Esophagus muscularis mucosa (tissue), 4 donors: ENCODE results near the gene ZNF441. TPM values are rescaled to one million over a fixed set of nuclear protein-coding genes. Genes with fewer than 3 reads are reported as not detected.

ENCODE experiments used
- DNase-seq: peaks from one replicate; pipeline ENCODE4 v3.0.0-alpha.2; 2017; ENCODE audit errors: extremely low spot score
- H3K27ac ChIP-seq, 4 donors: fragments of 200-600 bp; sonication (generic); replicated peaks in 1 of 4; 1 replicate in 3 of 4; 2 replicates in 1 of 4; pipeline ENCODE4 v1.5.1; 2016 to 2019; ENCODE audit warnings: mild to moderate bottlenecking in 1 of 4
- H3K27me3 ChIP-seq, 4 donors: fragments of 200-600 bp; sonication (generic); one replicate each; pipeline versions ENCODE4 v1.5.1 to v1.6.0; 2016 to 2019
- H3K36me3 ChIP-seq, 4 donors: fragments of 200-600 bp; sonication (generic); one replicate each; pipeline ENCODE4 v1.5.1; 2016 to 2019
- H3K4me1 ChIP-seq, 4 donors: fragments of 200-600 bp; sonication (generic); one replicate each; pipeline ENCODE4 v1.5.1; 2016 to 2019
- H3K4me3 ChIP-seq, 4 donors: fragments of 200-600 bp; sonication (generic); 1 replicate in 2 of 4; 2 replicates in 2 of 4; pipeline ENCODE4 v1.5.1; 2016 to 2019; ENCODE audit warnings: mild to moderate bottlenecking in 4 of 4, moderate library complexity in 1 of 4
- H3K9me3 ChIP-seq, 4 donors: fragments of 200-600 bp; sonication (generic); 1 replicate in 3 of 4; 2 replicates in 1 of 4; pipeline ENCODE4 v1.5.1; 2016 to 2019
- EP300 ChIP-seq: sonication (generic); formaldehyde crosslinking; IDR thresholded peaks from one replicate; pipeline ENCODE4 v1.6.1; 2017; ENCODE audit warnings: antibody characterized with exemption
- POLR2A ChIP-seq: fragments of 450-650 bp; IDR thresholded peaks from one replicate; pipeline ENCODE4 v1.6.1; 2017; ENCODE audit warnings: antibody characterized with exemption, moderate library complexity, mild to moderate bottlenecking, low read depth
- POLR2AphosphoS5 ChIP-seq, 2 donors: sonication (generic); formaldehyde crosslinking; IDR thresholded peaks; one replicate each; pipeline ENCODE4 v1.6.1; 2017; ENCODE audit warnings: antibody characterized with exemption in 2 of 2
- WGBS: methylation state at CpG from one replicate; pipeline ENCODE4 v1.1.5; 2018; 5-methylcytosine and 5-hydroxymethylcytosine counted together
- intact Hi-C: fragments of 100-400 bp; cut with DNase I; formaldehyde crosslinking; loops from one replicate; pipeline ENCODE4 v1.15.1; 2023
- total RNA-seq, 4 donors: library from RNA; depleted of rRNA; stranded (reverse); fragments of >200 nt; gene quantifications; one replicate each; pipeline versions ENCODE4 v1.1.0 to v1.2.1, GENCODE V29; 2016
- TF ChIP-seq, protein P1 (sequence below), 3 experiments: fragments of 200-600 bp in 2 of 3; fragments of 450-650 bp in 1 of 3; sonication (generic) in 2 of 3; IDR thresholded peaks; one replicate each; pipeline ENCODE4 v1.5.1; 2017 to 2019; ENCODE audit warnings: antibody characterized with exemption in 3 of 3, mild to moderate bottlenecking in 2 of 3, moderate library complexity in 1 of 3

The ZNF441 gene
- total RNA-seq, 4 donors from 2014 or later: 5.6 to 7.9 (median 6.5) TPM

DNA sequence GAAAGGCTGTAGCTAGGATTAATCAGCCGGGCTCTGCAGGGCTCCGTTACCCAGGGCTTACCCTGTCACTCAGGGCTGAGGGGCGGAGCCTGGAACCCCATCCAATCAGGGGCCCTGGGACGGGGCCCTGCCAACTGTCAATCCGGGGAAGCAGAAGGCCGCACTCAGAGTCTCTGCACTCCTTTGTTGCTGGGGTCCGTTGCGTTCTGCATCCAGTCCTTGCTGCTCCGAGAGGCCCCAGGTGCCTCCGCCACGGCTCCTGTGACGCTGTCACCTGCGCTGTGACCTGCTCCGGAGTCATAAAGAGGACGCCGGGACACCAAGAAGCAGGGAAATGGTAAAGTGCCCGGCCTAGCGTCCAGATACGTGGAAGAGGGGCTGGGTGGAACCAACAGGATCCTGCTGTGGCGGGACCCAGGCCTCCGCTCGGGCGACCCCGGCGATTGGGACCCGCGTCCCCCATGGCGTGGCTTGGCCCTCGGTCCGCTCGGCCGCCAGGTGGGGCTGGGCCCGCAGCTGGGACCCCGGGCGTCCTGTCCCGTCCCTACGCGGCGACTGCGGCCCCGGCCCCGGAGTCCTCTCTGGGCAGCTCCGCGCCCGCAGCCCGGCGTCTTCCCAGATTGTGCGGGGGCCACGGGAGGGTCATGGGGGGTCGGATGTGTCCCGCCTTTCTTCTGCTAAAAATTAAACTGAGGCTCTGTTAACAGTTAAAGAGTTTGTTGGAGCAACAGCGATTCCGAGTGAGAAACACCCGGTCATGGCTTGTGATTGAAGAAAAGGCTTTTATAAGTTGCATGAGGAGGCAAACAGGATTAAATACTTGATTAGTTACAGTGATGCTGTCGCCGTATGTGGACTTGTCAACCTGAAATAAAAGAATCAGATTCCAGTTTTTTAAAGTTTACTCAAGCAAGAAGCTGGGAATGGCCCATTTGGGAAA, 31.9 kb downstream of the ZNF441 start, which contains the start of gene ZNF491:
ZNF491 (plus strand) TSS at position 133 of the 940 bp plus-strand sequence. CDS start 7,431 bp downstream, outside the sequence.
- Histone ChIP-seq H3K9me3 (no peaks in the 10 kb centered on the region), H3K27ac (peak within 1 kb of the TSS; percentile 83 to 90 (median 88)), H3K36me3 (no peaks in the 10 kb centered on the region), H3K4me3 (peak within 1 kb of the TSS; percentile 67 to 80 (median 76)), H3K4me1 (peaks cover 19 to 28% (median 23%) of the 10 kb centered on the region in 4 donors), H3K27me3 (no peaks in the 10 kb centered on the region)
- under 1% methylated on average over 18 of the region's 56 CpGs for WGBS
- DNase-seq: peak; percentile 97
- TF ChIP-seq, protein P1, sequence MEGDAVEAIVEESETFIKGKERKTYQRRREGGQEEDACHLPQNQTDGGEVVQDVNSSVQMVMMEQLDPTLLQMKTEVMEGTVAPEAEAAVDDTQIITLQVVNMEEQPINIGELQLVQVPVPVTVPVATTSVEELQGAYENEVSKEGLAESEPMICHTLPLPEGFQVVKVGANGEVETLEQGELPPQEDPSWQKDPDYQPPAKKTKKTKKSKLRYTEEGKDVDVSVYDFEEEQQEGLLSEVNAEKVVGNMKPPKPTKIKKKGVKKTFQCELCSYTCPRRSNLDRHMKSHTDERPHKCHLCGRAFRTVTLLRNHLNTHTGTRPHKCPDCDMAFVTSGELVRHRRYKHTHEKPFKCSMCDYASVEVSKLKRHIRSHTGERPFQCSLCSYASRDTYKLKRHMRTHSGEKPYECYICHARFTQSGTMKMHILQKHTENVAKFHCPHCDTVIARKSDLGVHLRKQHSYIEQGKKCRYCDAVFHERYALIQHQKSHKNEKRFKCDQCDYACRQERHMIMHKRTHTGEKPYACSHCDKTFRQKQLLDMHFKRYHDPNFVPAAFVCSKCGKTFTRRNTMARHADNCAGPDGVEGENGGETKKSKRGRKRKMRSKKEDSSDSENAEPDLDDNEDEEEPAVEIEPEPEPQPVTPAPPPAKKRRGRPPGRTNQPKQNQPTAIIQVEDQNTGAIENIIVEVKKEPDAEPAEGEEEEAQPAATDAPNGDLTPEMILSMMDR (IDR thresholded peaks at IDR 0.05): peak; percentile 19 to 28 (median 26)
- TF ChIP-seq POLR2AphosphoS5 (IDR thresholded peaks at IDR 0.05) (peak; percentile 84 to 89), POLR2A (no peak)
- intact Hi-C loops: loop anchor here (5.0 kb wide), 1 partner anchor 189 kb away; no protein-coding TSS in a partner anchor

DNA sequence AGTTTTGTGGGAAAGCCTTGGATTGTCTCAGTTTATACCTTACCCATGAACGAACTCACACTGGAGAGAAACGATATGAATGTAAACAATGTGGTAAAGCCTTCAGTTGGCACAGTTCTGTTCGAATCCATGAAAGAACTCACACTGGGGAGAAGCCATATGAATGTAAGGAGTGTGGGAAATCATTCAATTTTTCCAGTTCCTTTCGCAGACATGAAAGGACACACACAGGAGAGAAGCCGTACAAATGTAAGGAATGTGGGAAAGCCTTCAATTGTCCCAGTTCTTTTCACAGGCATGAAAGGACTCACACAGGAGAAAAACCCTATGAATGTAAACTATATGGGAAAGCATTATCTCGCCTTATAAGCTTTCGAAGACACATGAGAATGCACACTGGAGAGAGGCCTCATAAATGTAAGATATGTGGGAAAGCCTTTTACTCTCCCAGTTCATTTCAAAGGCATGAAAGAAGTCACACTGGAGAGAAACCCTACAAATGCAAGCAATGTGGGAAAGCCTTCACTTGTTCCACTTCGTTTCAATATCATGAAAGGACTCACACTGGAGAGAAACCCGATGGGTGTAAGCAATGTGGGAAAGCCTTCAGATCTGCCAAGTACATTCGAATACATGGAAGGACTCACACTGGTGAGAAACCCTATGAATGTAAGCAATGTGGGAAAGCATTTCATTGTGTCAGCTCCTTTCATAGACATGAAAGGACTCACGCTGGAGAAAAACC, 39.7 kb downstream of the ZNF441 start:
- 95% methylated on average over 11 of the region's 11 CpGs for WGBS
- no peaks in the 10 kb centered on the region for H3K27me3 ChIP-seq
- intact Hi-C loops: no loop called here

DNA sequence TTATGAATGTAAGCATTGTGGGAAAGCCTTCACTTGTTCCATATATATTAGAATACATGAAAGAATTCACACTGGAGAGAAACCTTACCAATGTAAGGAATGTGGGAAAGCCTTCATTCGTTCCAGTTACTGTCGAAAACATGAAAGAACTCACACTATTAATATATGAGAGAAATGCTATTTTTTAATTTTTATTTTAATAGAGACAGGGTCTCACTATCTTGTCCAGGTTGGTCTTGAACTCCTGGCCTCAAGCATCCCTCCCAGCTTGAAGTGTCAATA, 40.2 kb downstream of the ZNF441 start:
- H3K27ac ChIP-seq: no peak overlapping the region
- peaks cover 13 to 31% (median 18%) of the 10 kb centered on the region in 4 donors for H3K36me3 ChIP-seq
- intact Hi-C loops: no loop called here
- no peak for DNase-seq
- H3K9me3 ChIP-seq: peaks cover 0 to 26% (median 16%) of the 10 kb centered on the region in 4 donors
- H3K4me1 ChIP-seq: no peaks in the 10 kb centered on the region
- WGBS: 94% methylated on average over 2 of the region's 2 CpGs
- no peak overlapping the region for H3K4me3 ChIP-seq
- TF ChIP-seq POLR2A: no peak
- no peak for TF ChIP-seq POLR2AphosphoS5 (IDR thresholded peaks at IDR 0.05)
- TF ChIP-seq, protein P1 (IDR thresholded peaks at IDR 0.05): no peak
- TF ChIP-seq EP300: no peak
- H3K27me3 ChIP-seq: no peaks in the 10 kb centered on the region

More for the DNA sequence above, 39.7 kb downstream of the ZNF441 start:
- Histone ChIP-seq H3K9me3 (peaks cover 0 to 26% (median 16%) of the 10 kb centered on the region in 4 donors), H3K27ac (no peak overlapping the region), H3K4me3 (no peak overlapping the region), H3K4me1 (no peaks in the 10 kb centered on the region), H3K36me3 (peaks cover 13 to 31% (median 18%) of the 10 kb centered on the region in 4 donors)
- TF ChIP-seq POLR2A (no peak), EP300 (no peak), POLR2AphosphoS5 (IDR thresholded peaks at IDR 0.05) (no peak)
- TF ChIP-seq, protein P1 (IDR thresholded peaks at IDR 0.05): no peak
- no peak for DNase-seq

DNA sequence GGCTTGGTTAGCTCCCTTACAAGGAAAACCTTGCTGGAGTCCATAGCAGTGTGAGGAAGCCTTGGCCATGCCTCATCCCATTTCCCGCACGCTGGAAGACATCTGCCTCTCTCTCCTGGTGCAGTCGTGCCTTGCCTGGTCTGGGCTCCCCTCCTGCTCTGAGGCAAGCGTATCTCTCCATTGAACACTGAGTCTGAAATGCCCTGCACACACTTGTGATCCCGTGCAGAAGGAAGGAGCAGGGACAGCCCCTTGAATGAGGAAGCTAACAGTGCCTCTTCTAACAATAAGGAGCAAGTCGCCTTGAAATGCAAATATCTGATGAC, 46.9 kb downstream of the ZNF441 start:
- 0% methylated on average over 6 of the region's 6 CpGs for WGBS
- H3K9me3 ChIP-seq: no peaks in the 10 kb centered on the region
- TF ChIP-seq POLR2AphosphoS5 (IDR thresholded peaks at IDR 0.05) (no peak), POLR2A (no peak), EP300 (no peak)
- TF ChIP-seq, protein P1 (IDR thresholded peaks at IDR 0.05): no peak
- intact Hi-C loops: loop anchor here (2.0 kb wide), 1 partner anchor 17 kb away; no protein-coding TSS in a partner anchor
- H3K27ac ChIP-seq: peak overlapping the region; percentile 89 to 91 (median 90)
- no peaks in the 10 kb centered on the region for H3K36me3 ChIP-seq
- H3K4me1 ChIP-seq: peaks cover 11 to 29% (median 20%) of the 10 kb centered on the region in 4 donors
- DNase-seq: no peak
- H3K4me3 ChIP-seq: peak overlapping the region; percentile 64 to 89 (median 80)
- no peaks in the 10 kb centered on the region for H3K27me3 ChIP-seq
